Testis (tissue), 2 donors: Measurements from ENCODE around the gene RASGRF2.

ENCODE experiments used
- CTCF ChIP-seq, 3 experiments: fragments of 450-650 bp in 2 of 3; fragments of 200-600 bp in 1 of 3; sonication (generic) in 1 of 3; IDR thresholded peaks; one replicate each; pipeline ENCODE4 v1.5.1; 2016 to 2019; ENCODE audit warnings: antibody characterized with exemption in 3 of 3, mild to moderate bottlenecking in 2 of 3, moderate library complexity in 1 of 3
- POLR2A ChIP-seq: fragments of 450-650 bp; IDR thresholded peaks from one replicate; pipeline ENCODE4 v1.6.1; 2017; ENCODE audit warnings: antibody characterized with exemption, mild to moderate bottlenecking, moderate library complexity

DNA sequence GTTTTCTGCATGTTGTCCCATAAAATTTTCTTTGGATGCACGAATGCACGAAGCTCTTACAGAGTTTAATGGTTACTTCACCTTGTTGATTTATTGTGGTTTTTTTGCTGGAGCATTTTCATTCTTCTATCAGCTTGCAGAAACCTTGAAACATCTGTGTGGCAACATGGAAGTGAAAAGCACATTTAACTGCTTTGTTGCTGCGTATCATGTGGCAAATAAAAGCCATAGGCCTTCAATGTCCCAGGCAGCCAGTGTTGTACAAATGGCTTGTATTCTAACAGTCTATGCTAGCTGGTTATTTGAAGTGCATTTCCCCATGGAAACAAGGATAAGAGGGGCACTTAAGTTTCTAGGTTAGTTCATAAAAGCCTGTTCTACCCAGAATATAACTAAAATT lies 42.5 kb upstream of the RASGRF2 start:
- TF ChIP-seq POLR2A = no peak
- no peak for TF ChIP-seq CTCF (IDR thresholded peaks at IDR 0.05)
